ENCODE results near the gene TMEM218.

TMEM218 gene

GRCh38 chr11:125155100-125155444 lies 43.6 kb upstream of the TMEM218 start:
- Mint-ChIP-seq H3K4me1 (peaks cover 44% of the 10 kb centered on the region), H3K27ac (peak overlapping the region; percentile 23 to 74 (median 66)), H3K9me3 (no peaks in the 10 kb centered on the region), H3K4me3 (no peak overlapping the region), H3K36me3 (ENCODE audit: low read depth) (no peaks in the 10 kb centered on the region), H3K27me3 (ENCODE audit: low read depth) (peaks cover 22% of the 10 kb centered on the region)
- no peak for TF ChIP-seq CTCF (IDR thresholded peaks at IDR 0.05; ENCODE audit: unreplicated experiment in 3 of 3)

- TF ChIP-seq CTCF (IDR thresholded peaks at IDR 0.05; ENCODE audit: unreplicated experiment in 3 of 3): no peak
- Mint-ChIP-seq H3K36me3 (ENCODE audit: low read depth) (no peaks in the 10 kb centered on the region), H3K27ac (peak overlapping the region; percentile 63 to 74 (median 66)), H3K4me1 (peaks cover 44% of the 10 kb centered on the region), H3K9me3 (no peaks in the 10 kb centered on the region), H3K27me3 (ENCODE audit: low read depth) (peaks cover 20% of the 10 kb centered on the region), H3K4me3 (no peak overlapping the region)
These were observed 43.1 kb upstream of the TMEM218 start for GRCh38 chr11:125154378-125155099.

- peaks cover 44% of the 10 kb centered on the region for H3K4me1 Mint-ChIP-seq
- no peak for TF ChIP-seq CTCF (IDR thresholded peaks at IDR 0.05; ENCODE audit: unreplicated experiment in 3 of 3)
- no peaks in the 10 kb centered on the region for H3K9me3 Mint-ChIP-seq
- no peak overlapping the region for H3K4me3 Mint-ChIP-seq
- peaks cover 17% of the 10 kb centered on the region for H3K27me3 Mint-ChIP-seq (ENCODE audit: low read depth)
- no peaks in the 10 kb centered on the region for H3K36me3 Mint-ChIP-seq (ENCODE audit: low read depth)
- peak overlapping the region; percentile 59 to 66 (median 63) for H3K27ac Mint-ChIP-seq
These were observed 42.4 kb upstream of the TMEM218 start for GRCh38 chr11:125153837-125154236.

- no peaks in the 10 kb centered on the region for H3K9me3 Mint-ChIP-seq
- peaks cover 28% of the 10 kb centered on the region for H3K4me1 Mint-ChIP-seq
- peaks cover 25% of the 10 kb centered on the region for H3K27me3 Mint-ChIP-seq (ENCODE audit: low read depth)
- no peak for TF ChIP-seq CTCF (IDR thresholded peaks at IDR 0.05; ENCODE audit: unreplicated experiment in 3 of 3)
- H3K27ac Mint-ChIP-seq: no peak overlapping the region
- no peaks in the 10 kb centered on the region for H3K36me3 Mint-ChIP-seq (ENCODE audit: low read depth)
- no peak overlapping the region for H3K4me3 Mint-ChIP-seq
These were observed 37.3 kb upstream of the TMEM218 start for GRCh38 chr11:125148743-125149142.

- Mint-ChIP-seq H3K4me3 (no peak overlapping the region), H3K4me1 (peaks cover 28% of the 10 kb centered on the region), H3K36me3 (ENCODE audit: low read depth) (no peaks in the 10 kb centered on the region), H3K27ac (no peak overlapping the region), H3K27me3 (ENCODE audit: low read depth) (peaks cover 25% of the 10 kb centered on the region), H3K9me3 (no peaks in the 10 kb centered on the region)
- no peak for TF ChIP-seq CTCF (IDR thresholded peaks at IDR 0.05; ENCODE audit: unreplicated experiment in 3 of 3)
These were observed 36.6 kb upstream of the TMEM218 start for GRCh38 chr11:125148011-125148410.

GRCh38 chr11:125147280-125147679 lies 35.9 kb upstream of the TMEM218 start:
- no peak overlapping the region for H3K4me3 Mint-ChIP-seq
- H3K27ac Mint-ChIP-seq: no peak overlapping the region
- no peak for TF ChIP-seq CTCF (IDR thresholded peaks at IDR 0.05; ENCODE audit: unreplicated experiment in 3 of 3)
- H3K9me3 Mint-ChIP-seq: no peaks in the 10 kb centered on the region
- H3K27me3 Mint-ChIP-seq (ENCODE audit: low read depth): peaks cover 24% of the 10 kb centered on the region
- peaks cover 28% of the 10 kb centered on the region for H3K4me1 Mint-ChIP-seq
- no peaks in the 10 kb centered on the region for H3K36me3 Mint-ChIP-seq (ENCODE audit: low read depth)
